Endothelial cell of umbilical vein (primary cell): Measurements from ENCODE around the gene ZC3H12A.

Experiments used
- CTCF ChIP-seq, 2 donors: IDR thresholded peaks; 1 replicate in 1 of 2; 2 replicates in 1 of 2; pipeline ENCODE4 v1.5.1; 2011; ENCODE audit warnings: low read length in 2 of 2, mild to moderate bottlenecking in 2 of 2, moderate library complexity in 2 of 2, control low read depth in 1 of 2, inconsistent platforms in 1 of 2, low read depth in 1 of 2; ENCODE audit not compliant: insufficient read depth in 1 of 2; ENCODE audit errors: extremely low read depth in 1 of 2
- EZH2 ChIP-seq: IDR thresholded peaks from 2 replicates; pipeline ENCODE4 v1.6.1; 2012; ENCODE audit warnings: borderline replicate concordance, low read depth, mild to moderate bottlenecking, moderate library complexity, low read length, inconsistent platforms; ENCODE audit not compliant: severe bottlenecking
- FOS ChIP-seq: IDR thresholded peaks from 2 replicates; pipeline ENCODE4 v1.6.1; 2011; ENCODE audit warnings: mild to moderate bottlenecking, low read length, moderate library complexity, borderline replicate concordance; ENCODE audit not compliant: insufficient read depth
- GATA2 ChIP-seq: IDR thresholded peaks from 2 replicates; pipeline ENCODE4 v1.7.0; 2011; ENCODE audit warnings: low read depth, mild to moderate bottlenecking, moderate library complexity, mixed read lengths, low read length; ENCODE audit not compliant: insufficient read length, insufficient read depth
- JUN ChIP-seq: IDR thresholded peaks from 2 replicates; pipeline ENCODE4 v1.6.1; 2011; ENCODE audit warnings: borderline replicate concordance, low read depth; ENCODE audit not compliant: insufficient read length, insufficient read depth
- MAX ChIP-seq: IDR thresholded peaks from 2 replicates; pipeline ENCODE4 v1.6.1; 2011; ENCODE audit not compliant: insufficient read depth, insufficient read length
- MYC ChIP-seq: IDR thresholded peaks from one replicate; pipeline ENCODE4 v1.6.1; 2011; ENCODE audit warnings: mild to moderate bottlenecking, low read depth, low read length
- POLR2A ChIP-seq: IDR thresholded peaks from 2 replicates; pipeline ENCODE4 v1.6.1; 2012; ENCODE audit warnings: low read depth, mild to moderate bottlenecking, control low read depth, low read length
- POLR2AphosphoS5 ChIP-seq: IDR thresholded peaks from 2 replicates; pipeline ENCODE4 v1.6.1; 2012; ENCODE audit warnings: low read depth, mild to moderate bottlenecking, control low read depth, low read length, moderate library complexity; ENCODE audit not compliant: insufficient read depth

GRCh38 chr1:37442139-37442538 lies 32.2 kb upstream of the ZC3H12A start:
- TF ChIP-seq MAX = no peak
- no peak for TF ChIP-seq POLR2A
- no peak for TF ChIP-seq CTCF (IDR thresholded peaks at IDR 0.05; ENCODE audit: extremely low read depth in 1 of 2, insufficient read depth in 1 of 2, low read depth in 1 of 2, low read length in 2 of 2)
- no peak for TF ChIP-seq MYC
- TF ChIP-seq POLR2AphosphoS5 = no peak
- TF ChIP-seq FOS = no peak
- no peak for TF ChIP-seq EZH2
- TF ChIP-seq GATA2 = no peak
- TF ChIP-seq JUN = no peak
